Immature natural killer cell (primary cell): Measurements from ENCODE around the gene CX3CL1. TPM values are rescaled to one million over a fixed set of nuclear protein-coding genes. Genes with fewer than 3 reads are reported as not detected.

Experiments used
- DNase-seq, 3 donors: peaks; one replicate each; pipeline ENCODE4 v3.0.0; 2022; ENCODE audit warnings: mixed read lengths in 1 of 3
- H3K27ac Mint-ChIP-seq, 6 donors: one replicate each; pipeline ENCODE4 v1.8.0; 2020; ENCODE audit warnings: mixed read lengths in 6 of 6, mild to moderate bottlenecking in 5 of 6, inconsistent platforms in 4 of 6, moderate library complexity in 3 of 6
- H3K27me3 Mint-ChIP-seq, 3 donors: one replicate each; pipeline ENCODE4 v1.8.0; 2020 to 2021; ENCODE audit warnings: low read depth in 3 of 3, mild to moderate bottlenecking in 3 of 3, mixed read lengths in 3 of 3, moderate library complexity in 3 of 3, inconsistent platforms in 1 of 3
- H3K36me3 Mint-ChIP-seq, 3 donors: one replicate each; pipeline ENCODE4 v1.8.0; 2020; ENCODE audit warnings: mixed read lengths in 3 of 3, inconsistent platforms in 2 of 3, mild to moderate bottlenecking in 2 of 3
- H3K4me1 Mint-ChIP-seq, 2 donors: one replicate each; pipeline ENCODE4 v1.8.0; 2020; ENCODE audit warnings: inconsistent platforms in 2 of 2, mild to moderate bottlenecking in 2 of 2, mixed read lengths in 2 of 2, moderate library complexity in 1 of 2
- H3K4me3 Mint-ChIP-seq, 5 donors: one replicate each; pipeline ENCODE4 v1.8.0; 2020; ENCODE audit warnings: mild to moderate bottlenecking in 5 of 5, mixed read lengths in 5 of 5, inconsistent platforms in 3 of 5, moderate library complexity in 3 of 5
- H3K9me3 Mint-ChIP-seq, 6 donors: one replicate each; pipeline ENCODE4 v1.8.0; 2020; ENCODE audit warnings: mild to moderate bottlenecking in 6 of 6, mixed read lengths in 6 of 6, inconsistent platforms in 4 of 6, moderate library complexity in 3 of 6
- polyA plus RNA-seq, 3 donors: library from polyadenylated mRNA; unstranded; fragments of 300-500 nt; fragmentation: Illumina TruSeq; gene quantifications; one replicate each; pipeline ENCODE4 v1.2.3, GENCODE V29; 2021

The CX3CL1 gene
- polyA plus RNA-seq, 3 donors from 2014 or later: not detected

GRCh38 chr16:57434003-57434402, 61.7 kb downstream of the CX3CL1 start:
- Mint-ChIP-seq H3K4me3 (no peak overlapping the region), H3K4me1 (no peaks in the 10 kb centered on the region), H3K9me3 (peaks cover 0 to 3% (median 0%) of the 10 kb centered on the region in 6 donors), H3K27ac (no peak overlapping the region), H3K27me3 (peaks cover 2 to 3% (median 2%) of the 10 kb centered on the region in 3 donors), H3K36me3 (peaks cover 30 to 73% (median 37%) of the 10 kb centered on the region in 3 donors)
- no peak for DNase-seq

Other genes with a start within 250 kb of the CX3CL1 start
- 10 to 100 TPM; 79.0 to 91.7 (median 88.9) TPM for gene PSME3IP1, start 186.5 kb upstream of the CX3CL1 start, polyA plus RNA-seq
- 10 to 100 TPM; 22.5 to 31.8 (median 24.7) TPM for gene RSPRY1, start 186.2 kb upstream of the CX3CL1 start, polyA plus RNA-seq
- gene ARL2BP, start 127.2 kb upstream of the CX3CL1 start, polyA plus RNA-seq: 100 to 1,000 TPM; 130 to 221 (median 136) TPM
- under 1 TPM; 0.21 to 0.57 (median 0.33) TPM for gene PLLP, start 87.8 kb upstream of the CX3CL1 start, polyA plus RNA-seq
- not detected for gene CCL22, start 13.7 kb upstream of the CX3CL1 start, polyA plus RNA-seq
- gene CCL17, start 32.3 kb downstream of the CX3CL1 start, polyA plus RNA-seq: not detected
- gene CIAPIN1, start 74.9 kb downstream of the CX3CL1 start, polyA plus RNA-seq: 10 to 100 TPM; 65.9 to 98.5 (median 68.3) TPM
- 10 to 100 TPM; 14.6 to 30.3 (median 24.6) TPM for gene COQ9, start 75.0 kb downstream of the CX3CL1 start, polyA plus RNA-seq
- gene POLR2C, start 90.2 kb downstream of the CX3CL1 start, polyA plus RNA-seq: 10 to 100 TPM; 38.9 to 60.9 (median 41.6) TPM
- gene DOK4, start 114.0 kb downstream of the CX3CL1 start, polyA plus RNA-seq: 1 to 10 TPM; 2.2 to 3.2 (median 2.8) TPM
- 10 to 100 TPM in 2 of 3 donors, 1 to 10 TPM in 1; 8.8 to 26.4 (median 13.9) TPM for gene CCDC102A, start 164.1 kb downstream of the CX3CL1 start, polyA plus RNA-seq
- 100 to 1,000 TPM in 1 of 3 donors, 10 to 100 TPM in 2; 43.2 to 124 (median 77.4) TPM for gene ADGRG5, start 170.2 kb downstream of the CX3CL1 start, polyA plus RNA-seq